Spleen (tissue), 7 donors: ENCODE data around the gene TADA1.
A peak's percentile ranks its signal among the peaks of the same experiment; 100 is the strongest.

Experiments
- CTCF ChIP-seq, 11 experiments: fragments of 200-600 bp in 7 of 11; fragments of 450-650 bp in 4 of 11; sonication (generic) in 4 of 11; IDR thresholded peaks in 8 of 11; conservative IDR thresholded peaks in 3 of 11; 1 replicate in 7 of 11; 2 replicates in 4 of 11; pipeline versions ENCODE4 v1.4.0 to v1.8.0; 2016 to 2021; ENCODE audit warnings: antibody characterized with exemption in 11 of 11, inconsistent platforms in 4 of 11, mild to moderate bottlenecking in 1 of 11
- POLR2AphosphoS5 ChIP-seq, 3 donors: sonication (generic); formaldehyde crosslinking; IDR thresholded peaks; one replicate each; pipeline ENCODE4 v1.5.1; 2017; ENCODE audit warnings: antibody characterized with exemption in 3 of 3
- donor health status: DM: no; HTN: no; CAD: no; lungs with moderate emphysema.
- donor health status: DM: no; HTN: no; CAD: no.
- donor health status: DM: no; HTN: no; CAD: no.

GRCh38 chr1:166868639-166869038, 7.4 kb downstream of the TADA1 start:
- TF ChIP-seq POLR2AphosphoS5 (IDR thresholded peaks at IDR 0.05) (peak in 1 of 3 donors; percentile 12), CTCF (IDR thresholded peaks at IDR 0.05 in 8 of 11, conservative IDR thresholded peaks at IDR 0.05 in 3 of 11) (no peak)
